MM.1S (cell line): ENCODE data around the gene PCDHB16.

Experiments used
- EZH2 ChIP-seq: fragments of 300-600 bp; sonication (generic); optimal IDR thresholded peaks from 2 replicates; pipeline ENCODE3; 2017; ENCODE audit warnings: low read depth, mild to moderate bottlenecking, antibody characterized with exemption, low read length, mixed read lengths
- EZH2phosphoT487 ChIP-seq: fragments of 300-600 bp; sonication (generic); IDR thresholded peaks from 2 replicates; pipeline ENCODE4 v1.6.1; 2018; ENCODE audit warnings: antibody characterized with exemption, low read length
- TF ChIP-seq, protein P1 (sequence below): fragments of 300-600 bp; sonication (generic); IDR thresholded peaks from 2 replicates; pipeline ENCODE4 v1.5.1; 2016; ENCODE audit warnings: antibody characterized with exemption, low read length, mixed read lengths

- TF ChIP-seq, protein P1, sequence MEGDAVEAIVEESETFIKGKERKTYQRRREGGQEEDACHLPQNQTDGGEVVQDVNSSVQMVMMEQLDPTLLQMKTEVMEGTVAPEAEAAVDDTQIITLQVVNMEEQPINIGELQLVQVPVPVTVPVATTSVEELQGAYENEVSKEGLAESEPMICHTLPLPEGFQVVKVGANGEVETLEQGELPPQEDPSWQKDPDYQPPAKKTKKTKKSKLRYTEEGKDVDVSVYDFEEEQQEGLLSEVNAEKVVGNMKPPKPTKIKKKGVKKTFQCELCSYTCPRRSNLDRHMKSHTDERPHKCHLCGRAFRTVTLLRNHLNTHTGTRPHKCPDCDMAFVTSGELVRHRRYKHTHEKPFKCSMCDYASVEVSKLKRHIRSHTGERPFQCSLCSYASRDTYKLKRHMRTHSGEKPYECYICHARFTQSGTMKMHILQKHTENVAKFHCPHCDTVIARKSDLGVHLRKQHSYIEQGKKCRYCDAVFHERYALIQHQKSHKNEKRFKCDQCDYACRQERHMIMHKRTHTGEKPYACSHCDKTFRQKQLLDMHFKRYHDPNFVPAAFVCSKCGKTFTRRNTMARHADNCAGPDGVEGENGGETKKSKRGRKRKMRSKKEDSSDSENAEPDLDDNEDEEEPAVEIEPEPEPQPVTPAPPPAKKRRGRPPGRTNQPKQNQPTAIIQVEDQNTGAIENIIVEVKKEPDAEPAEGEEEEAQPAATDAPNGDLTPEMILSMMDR: no peak
- TF ChIP-seq EZH2 (no peak), EZH2phosphoT487 (no peak)
Measured at GRCh38 chr5:141175933-141176332, 6.3 kb upstream of the PCDHB16 start.
